SK-N-SH treated with all-trans-retinoic acid at 6 μM for 48 hours (cell line): ENCODE results near the gene SLC35E3.

Experiments
- CREB5 ChIP-seq: fragments of 250-450 bp; sonication (Bioruptor Pico); IDR thresholded peaks from 2 replicates; pipeline ENCODE4 v1.5.1; 2020; ENCODE audit warnings: low read depth, mild to moderate bottlenecking, moderate library complexity
- RARB ChIP-seq: fragments of 250-450 bp; sonication (Bioruptor Pico); IDR thresholded peaks from 2 replicates; pipeline ENCODE4 v1.8.0; 2021; ENCODE audit warnings: mild to moderate bottlenecking, moderate library complexity
- SNAI2 ChIP-seq: fragments of 250-450 bp; sonication (Bioruptor Pico); IDR thresholded peaks from 2 replicates; pipeline ENCODE4 v1.5.0; 2020; ENCODE audit warnings: mild to moderate bottlenecking, moderate library complexity
- ZNF70 ChIP-seq: fragments of 450-650 bp; formaldehyde crosslinking; IDR thresholded peaks from 2 replicates; pipeline ENCODE4 v1.5.0; 2020; ENCODE audit warnings: mild to moderate bottlenecking, moderate library complexity
- TF ChIP-seq, protein P1 (sequence below): fragments of 250-450 bp; sonication (Bioruptor Pico); IDR thresholded peaks from 2 replicates; pipeline ENCODE4 v1.8.0; 2021; ENCODE audit warnings: low read depth, mild to moderate bottlenecking, moderate library complexity, borderline replicate concordance

GRCh38 chr12:68796399-68796798, 50.4 kb downstream of the SLC35E3 start:
- TF ChIP-seq SNAI2 (CRISPR knock-in tag): no peak
- TF ChIP-seq CREB5 (CRISPR knock-in tag): no peak
- no peak for TF ChIP-seq RARB (CRISPR knock-in tag)
- TF ChIP-seq, protein P1, sequence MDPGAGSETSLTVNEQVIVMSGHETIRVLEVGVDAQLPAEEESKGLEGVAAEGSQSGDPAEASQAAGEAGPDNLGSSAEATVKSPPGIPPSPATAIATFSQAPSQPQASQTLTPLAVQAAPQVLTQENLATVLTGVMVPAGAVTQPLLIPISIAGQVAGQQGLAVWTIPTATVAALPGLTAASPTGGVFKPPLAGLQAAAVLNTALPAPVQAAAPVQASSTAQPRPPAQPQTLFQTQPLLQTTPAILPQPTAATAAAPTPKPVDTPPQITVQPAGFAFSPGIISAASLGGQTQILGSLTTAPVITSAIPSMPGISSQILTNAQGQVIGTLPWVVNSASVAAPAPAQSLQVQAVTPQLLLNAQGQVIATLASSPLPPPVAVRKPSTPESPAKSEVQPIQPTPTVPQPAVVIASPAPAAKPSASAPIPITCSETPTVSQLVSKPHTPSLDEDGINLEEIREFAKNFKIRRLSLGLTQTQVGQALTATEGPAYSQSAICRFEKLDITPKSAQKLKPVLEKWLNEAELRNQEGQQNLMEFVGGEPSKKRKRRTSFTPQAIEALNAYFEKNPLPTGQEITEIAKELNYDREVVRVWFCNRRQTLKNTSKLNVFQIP (CRISPR knock-in tag): no peak
- TF ChIP-seq ZNF70 (CRISPR knock-in tag): no peak
